Calu3 (cell line): Measurements from ENCODE around the gene CAPS. TPM values are rescaled to one million over a fixed set of nuclear protein-coding genes. Genes with fewer than 3 reads are reported as not detected.

Experiments
- BruUV-seq: library from RNA; stranded (reverse); fragments of 400-500 nt; replicated peaks from 2 replicates; lab custom pipeline; 2021; lab: Mats Ljungman, UMichigan
- CTCF ChIA-PET: fragments of 300-600 bp; sonication (Branson Sonifier 250); formaldehyde crosslinking; loops from one replicate; lab custom pipeline; 2022; ENCODE audit warnings: antibody characterized with exemption; lab: Charles Lee
- DNase-seq: peaks from one replicate; pipeline ENCODE4 v3.0.0; 2022
- H3K27ac Mint-ChIP-seq: one replicate; pipeline ENCODE4 v1.8.0; 2022; ENCODE audit warnings: mixed read lengths; ENCODE audit not compliant: unreplicated experiment
- H3K27me3 Mint-ChIP-seq: one replicate; pipeline ENCODE4 v1.8.0; 2022; ENCODE audit warnings: mixed read lengths; ENCODE audit not compliant: unreplicated experiment
- H3K36me3 Mint-ChIP-seq: one replicate; pipeline ENCODE4 v1.8.0; 2022; ENCODE audit warnings: mild to moderate bottlenecking, moderate library complexity, mixed read lengths; ENCODE audit not compliant: insufficient read depth, unreplicated experiment
- H3K4me1 Mint-ChIP-seq: one replicate; pipeline ENCODE4 v1.8.0; 2022; ENCODE audit warnings: mild to moderate bottlenecking, low read depth, mixed read lengths; ENCODE audit not compliant: unreplicated experiment
- H3K4me3 Mint-ChIP-seq: one replicate; pipeline ENCODE4 v1.8.0; 2022; ENCODE audit warnings: mild to moderate bottlenecking, low read depth, moderate library complexity, mixed read lengths; ENCODE audit not compliant: unreplicated experiment
- H3K9me3 Mint-ChIP-seq: one replicate; pipeline ENCODE4 v1.8.0; 2022; ENCODE audit warnings: low read depth, mixed read lengths; ENCODE audit not compliant: unreplicated experiment
- intact Hi-C: fragments of 100-400 bp; cut with micrococcal nuclease; formaldehyde crosslinking; loops from one replicate; pipeline ENCODE4 v1.10.0; 2022; ENCODE audit not compliant: unreplicated experiment
- total RNA-seq: library from RNA; stranded (reverse); gene quantifications from 2 replicates; pipeline ENCODE4 v1.2.3, GENCODE V29; 2022
- TF ChIP-seq, protein P1 (sequence below): fragments of 200-600 bp; IDR thresholded peaks from one replicate; pipeline ENCODE4 v1.8.0; 2022; ENCODE audit warnings: antibody characterized with exemption; ENCODE audit not compliant: unreplicated experiment

CAPS gene
- total RNA-seq, 1 experiment from 2014 or later = 39.9 TPM

DNA sequence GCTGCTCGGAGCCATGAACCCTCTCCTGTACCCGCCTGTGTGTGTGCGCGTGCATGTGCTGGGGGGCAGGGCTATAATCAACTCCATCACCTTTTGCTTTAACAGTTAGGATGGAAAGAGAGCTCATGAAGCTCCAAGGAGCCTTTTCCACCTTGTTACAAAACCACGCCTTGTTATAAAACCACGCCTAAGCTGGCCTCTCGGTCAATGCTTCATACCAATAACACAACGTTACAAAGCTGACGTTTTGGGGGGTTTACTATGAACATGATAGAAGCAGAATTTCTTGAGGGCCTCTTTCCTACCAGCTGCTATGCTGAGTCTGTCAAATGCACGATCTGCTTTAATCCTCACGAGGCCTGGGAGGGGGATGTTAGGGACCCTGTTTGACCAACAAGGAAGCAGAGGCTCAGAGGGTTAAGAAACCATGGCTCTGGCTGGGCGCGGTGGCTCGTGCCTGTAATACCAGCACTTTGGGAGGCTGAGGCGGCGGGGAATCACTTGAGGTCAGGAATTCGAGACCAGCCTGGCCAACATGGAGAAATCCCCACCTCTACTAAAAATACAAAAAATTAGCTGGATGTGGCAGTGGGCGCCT lies 11.9 kb downstream of the CAPS start:
- Mint-ChIP-seq H3K9me3 (no peaks in the 10 kb centered on the region), H3K36me3 (peaks cover 23% of the 10 kb centered on the region), H3K4me1 (no peaks in the 10 kb centered on the region), H3K27me3 (no peaks in the 10 kb centered on the region), H3K4me3 (no peak overlapping the region), H3K27ac (no peak overlapping the region)
- no TSS peak for BruUV-seq
- TF ChIP-seq, protein P1, sequence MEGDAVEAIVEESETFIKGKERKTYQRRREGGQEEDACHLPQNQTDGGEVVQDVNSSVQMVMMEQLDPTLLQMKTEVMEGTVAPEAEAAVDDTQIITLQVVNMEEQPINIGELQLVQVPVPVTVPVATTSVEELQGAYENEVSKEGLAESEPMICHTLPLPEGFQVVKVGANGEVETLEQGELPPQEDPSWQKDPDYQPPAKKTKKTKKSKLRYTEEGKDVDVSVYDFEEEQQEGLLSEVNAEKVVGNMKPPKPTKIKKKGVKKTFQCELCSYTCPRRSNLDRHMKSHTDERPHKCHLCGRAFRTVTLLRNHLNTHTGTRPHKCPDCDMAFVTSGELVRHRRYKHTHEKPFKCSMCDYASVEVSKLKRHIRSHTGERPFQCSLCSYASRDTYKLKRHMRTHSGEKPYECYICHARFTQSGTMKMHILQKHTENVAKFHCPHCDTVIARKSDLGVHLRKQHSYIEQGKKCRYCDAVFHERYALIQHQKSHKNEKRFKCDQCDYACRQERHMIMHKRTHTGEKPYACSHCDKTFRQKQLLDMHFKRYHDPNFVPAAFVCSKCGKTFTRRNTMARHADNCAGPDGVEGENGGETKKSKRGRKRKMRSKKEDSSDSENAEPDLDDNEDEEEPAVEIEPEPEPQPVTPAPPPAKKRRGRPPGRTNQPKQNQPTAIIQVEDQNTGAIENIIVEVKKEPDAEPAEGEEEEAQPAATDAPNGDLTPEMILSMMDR = no peak
- intact Hi-C loops = no loop called here
- CTCF ChIA-PET = interaction anchor here (0.6 kb wide), 1 partner anchor 27 kb away, joined by 6 read pairs; no protein-coding TSS in a partner anchor
- DNase-seq = no peak

DNA sequence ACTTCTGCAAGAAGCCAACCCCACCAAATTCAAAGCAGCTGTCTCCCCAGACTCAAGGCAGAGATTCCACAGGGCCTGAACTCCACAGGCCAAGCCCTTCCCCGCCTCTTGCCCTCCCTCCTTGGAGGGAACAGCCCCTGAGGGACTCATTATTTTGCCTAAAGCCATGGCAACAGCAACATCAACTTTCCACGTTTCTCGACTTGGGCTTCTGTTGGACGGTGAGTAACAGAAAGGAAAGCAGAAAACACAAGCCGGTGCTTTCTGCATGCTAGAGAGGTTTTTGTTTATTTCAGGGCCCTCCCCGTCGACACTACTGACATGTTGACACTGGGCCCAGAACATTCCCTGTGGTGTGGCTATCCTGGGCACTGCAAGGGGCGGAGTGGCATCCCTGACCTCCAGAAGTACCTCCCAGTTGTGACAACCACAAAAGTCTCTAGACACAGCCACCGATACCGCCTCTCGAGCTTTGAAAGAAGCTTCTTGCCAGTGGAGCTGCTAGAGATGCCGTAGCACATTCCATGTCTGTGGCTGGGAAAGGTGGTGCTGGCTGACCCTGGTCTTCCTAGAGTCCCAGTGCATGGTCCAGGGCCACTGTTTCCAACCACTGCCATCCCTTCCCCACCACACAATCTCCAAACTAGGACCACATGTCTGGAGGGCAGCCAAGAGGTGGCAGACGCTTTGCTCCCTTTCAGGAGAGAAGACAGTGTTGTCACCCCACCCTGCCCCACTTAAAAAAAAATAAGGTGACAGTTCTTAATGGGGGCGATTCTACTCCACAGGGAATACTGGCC lies 12.8 kb downstream of the CAPS start:
- Mint-ChIP-seq H3K9me3 (no peaks in the 10 kb centered on the region), H3K27me3 (no peaks in the 10 kb centered on the region), H3K27ac (no peak overlapping the region), H3K4me1 (no peaks in the 10 kb centered on the region), H3K4me3 (no peak overlapping the region), H3K36me3 (peaks cover 31% of the 10 kb centered on the region)
- DNase-seq = no peak
- intact Hi-C loops = no loop called here
- TF ChIP-seq, protein P1 = no peak
- no TSS peak for BruUV-seq
- CTCF ChIA-PET = no interaction called here

DNA sequence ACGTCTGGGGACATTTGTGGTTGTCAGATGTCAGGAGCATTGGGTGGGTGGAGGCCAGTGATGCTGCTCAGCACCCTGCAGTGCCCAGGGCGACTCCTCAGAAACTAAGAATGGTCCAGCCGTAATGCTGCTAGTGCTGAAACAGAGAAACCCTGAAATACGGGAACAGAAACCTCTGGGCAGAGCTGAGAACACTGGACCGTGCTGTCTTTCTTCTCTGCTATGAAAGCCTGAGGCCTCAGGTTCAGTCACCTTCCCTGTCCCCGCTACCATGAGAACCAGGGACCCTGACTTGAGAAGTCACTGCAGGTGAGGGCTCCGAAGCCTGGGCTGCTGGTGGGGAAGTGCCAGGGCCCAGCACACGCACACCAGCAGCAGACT lies 13.4 kb downstream of the CAPS start:
- Mint-ChIP-seq H3K4me1 (no peaks in the 10 kb centered on the region), H3K9me3 (no peaks in the 10 kb centered on the region), H3K36me3 (peaks cover 31% of the 10 kb centered on the region), H3K27ac (no peak overlapping the region), H3K27me3 (no peaks in the 10 kb centered on the region), H3K4me3 (no peak overlapping the region)
- BruUV-seq = no TSS peak
- DNase-seq = no peak
- intact Hi-C loops = no loop called here
- TF ChIP-seq, protein P1 = no peak
- CTCF ChIA-PET = no interaction called here

DNA sequence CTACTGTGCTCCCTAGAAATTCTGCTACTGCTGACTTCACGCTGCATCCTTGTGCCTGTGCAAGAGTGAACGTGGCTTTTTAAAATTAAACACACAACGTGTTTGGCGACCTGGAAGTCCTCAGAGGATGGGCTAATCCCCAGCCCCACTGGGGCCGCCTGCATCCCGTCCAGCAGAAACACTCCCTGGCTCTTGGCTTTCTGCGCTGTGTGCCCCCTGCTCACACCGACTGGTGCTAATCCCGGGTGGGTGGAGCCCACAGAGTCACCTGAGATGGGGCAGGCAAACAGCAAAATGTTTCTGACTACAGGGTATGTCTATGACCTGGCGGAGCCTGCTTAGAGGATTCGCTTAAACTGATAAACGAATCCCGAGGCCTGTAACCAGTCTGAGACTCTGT lies 15.1 kb downstream of the CAPS start:
- Mint-ChIP-seq H3K4me1 (no peaks in the 10 kb centered on the region), H3K36me3 (peaks cover 22% of the 10 kb centered on the region)
- CTCF ChIA-PET = no interaction called here

More for the DNA sequence above, 15.1 kb downstream of the CAPS start:
- no peak for DNase-seq
- H3K27ac Mint-ChIP-seq = no peak overlapping the region
- H3K9me3 Mint-ChIP-seq = no peaks in the 10 kb centered on the region
- intact Hi-C loops = no loop called here
- BruUV-seq = no TSS peak
- TF ChIP-seq, protein P1 = no peak
- no peaks in the 10 kb centered on the region for H3K27me3 Mint-ChIP-seq
- H3K4me3 Mint-ChIP-seq = no peak overlapping the region
